A549 treated with ZK216348 at 1 μM for 4 hours (cell line): ENCODE data around the gene THAP10. TPM values are rescaled to one million over a fixed set of nuclear protein-coding genes. Genes with fewer than 3 reads are reported as not detected.

ENCODE experiments used
- total RNA-seq: library from RNA; stranded (reverse); fragments of 200-300 nt; extraction: Qiagen RNA extraction; gene quantifications from 5 replicates; pipeline ENCODE4 v1.2.3, GENCODE V29; 2022; ENCODE audit warnings: low read depth

THAP10 gene
- 3.2 to 7.1 TPM (median 5.8 TPM) in 5 replicates for total RNA-seq

DNA sequence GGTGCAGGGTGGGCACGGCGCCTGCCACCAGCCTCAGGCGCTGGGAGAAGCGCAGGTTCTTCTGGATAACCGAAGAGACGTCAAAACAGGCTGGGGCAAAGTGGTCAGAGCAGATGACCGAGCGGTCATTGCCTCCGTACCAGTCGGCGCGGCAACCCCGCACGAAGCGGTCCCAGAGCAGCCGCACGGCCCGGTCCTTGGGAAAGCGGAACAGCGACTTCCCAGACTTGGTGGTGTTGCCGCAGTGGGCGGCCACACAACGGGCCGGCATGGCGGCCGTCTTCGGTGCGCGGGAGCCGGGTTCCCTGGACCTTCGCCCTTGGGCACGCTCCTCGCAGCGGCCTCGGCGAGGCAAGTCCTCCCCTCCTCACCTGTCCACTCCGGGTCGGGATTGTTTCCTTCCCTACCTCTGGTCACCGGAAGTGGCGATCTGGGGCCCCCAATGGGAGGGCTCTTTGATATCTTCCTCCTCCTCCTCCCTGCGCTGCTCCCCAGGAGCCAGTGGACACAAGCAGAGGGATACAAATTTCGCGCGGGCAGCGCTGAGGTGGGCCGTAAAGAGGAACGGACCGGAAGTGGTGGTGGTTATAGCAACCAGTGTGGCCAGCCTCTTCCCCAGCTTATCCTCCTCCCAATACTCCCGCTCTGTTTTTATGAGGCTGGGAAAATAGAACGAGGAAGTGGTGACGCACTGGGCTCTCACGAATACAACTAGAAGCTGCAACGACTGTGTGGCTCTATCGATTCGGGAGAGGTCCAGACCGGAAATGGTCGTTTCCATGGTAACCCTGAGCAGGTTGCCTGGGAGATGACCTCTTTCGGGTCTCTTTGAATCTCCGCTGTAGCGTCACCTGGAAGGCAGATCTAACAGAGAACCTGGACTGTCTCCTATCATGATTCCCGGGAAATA is at the start of gene THAP10, which contains the start of gene LRRC49:
TSS of gene THAP10 (minus strand) at position 432 of the 910 bp plus-strand sequence. CDS start at position 271, 161 bp downstream.
TSS of gene LRRC49 (plus strand) at position 825 of the 910 bp plus-strand sequence. CDS start at position 894, 69 bp downstream.

GRCh38 chr15:70853973-70854665 is 38.1 kb downstream of the THAP10 start, which contains the start of gene LARP6:
Gene LARP6, minus strand, starts transcription at chr15:70854157. Its CDS starts 69 bp downstream, at chr15:70854088.

Other genes with a start within 250 kb of the THAP10 start
- 33.8 to 50.1 TPM (median 48.1 TPM) in 5 replicates for gene UACA, start 128.9 kb downstream of the THAP10 start, total RNA-seq
- 51.9 to 82.2 TPM (median 81.1 TPM) in 5 replicates for gene LARP6, start 38.3 kb downstream of the THAP10 start, total RNA-seq
- 4.2 to 8.3 TPM (median 4.7 TPM) in 5 replicates for gene LRRC49, start 393 bp upstream of the THAP10 start, total RNA-seq
- 19.2 to 33.5 TPM (median 25.7 TPM) in 5 replicates for gene THSD4, start 223.0 kb upstream of the THAP10 start, total RNA-seq